Jurkat, Clone E6-1 (cell line): ENCODE measurements around the gene SZRD1.

Source experiments
- DNase-seq: peaks from one replicate; pipeline ENCODE4 v3.0.0-alpha.2; 2011; ENCODE audit warnings: low read depth, low spot score
- H3K4me3 ChIP-seq: 2 replicates; pipeline ENCODE4 v1.5.1; 2011; ENCODE audit warnings: mild to moderate bottlenecking, low read length, control low read depth, moderate library complexity

Gene SZRD1

DNA sequence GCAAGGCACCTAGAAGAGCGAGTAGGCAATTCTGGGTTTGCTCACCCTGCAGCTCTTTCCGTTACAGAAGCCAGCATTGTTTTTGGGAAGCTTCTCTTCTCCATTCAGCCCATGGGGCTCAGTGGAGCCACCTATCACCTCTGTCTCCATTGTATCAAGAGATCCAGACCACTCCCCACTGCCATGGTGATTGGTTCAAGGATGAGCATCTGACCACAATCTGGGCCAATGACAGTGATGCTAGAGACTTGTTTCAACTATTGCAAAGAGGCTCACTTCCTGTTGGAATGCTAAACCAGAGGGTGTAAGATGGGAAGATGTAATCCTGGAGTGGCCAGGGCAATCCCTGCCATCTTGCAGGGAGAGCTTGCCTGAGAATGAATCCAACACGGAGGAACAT lies 63.6 kb downstream of the SZRD1 start:
- no peak overlapping the region for H3K4me3 ChIP-seq
- DNase-seq: peak; percentile 44

DNA sequence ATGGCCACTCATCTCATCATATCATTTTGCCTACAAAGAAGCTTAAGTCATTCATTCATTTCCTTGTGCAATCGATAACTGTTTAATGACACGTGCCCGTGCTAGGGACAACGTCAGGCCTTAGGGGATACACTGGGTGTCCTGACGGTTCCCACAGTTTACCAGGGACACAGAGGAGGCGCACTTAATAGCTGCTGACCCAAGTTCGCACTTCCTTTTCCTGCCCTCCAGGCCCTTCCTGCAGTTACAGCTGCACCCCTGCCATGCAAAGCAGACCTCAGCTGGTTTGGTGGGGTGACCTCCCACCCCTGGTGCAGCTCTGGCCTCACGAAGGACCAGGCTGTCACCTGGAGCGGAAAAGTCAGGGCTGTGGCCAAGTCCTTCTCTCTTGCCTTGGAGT lies 66.0 kb downstream of the SZRD1 start:
- DNase-seq: no peak
- no peak overlapping the region for H3K4me3 ChIP-seq

DNA sequence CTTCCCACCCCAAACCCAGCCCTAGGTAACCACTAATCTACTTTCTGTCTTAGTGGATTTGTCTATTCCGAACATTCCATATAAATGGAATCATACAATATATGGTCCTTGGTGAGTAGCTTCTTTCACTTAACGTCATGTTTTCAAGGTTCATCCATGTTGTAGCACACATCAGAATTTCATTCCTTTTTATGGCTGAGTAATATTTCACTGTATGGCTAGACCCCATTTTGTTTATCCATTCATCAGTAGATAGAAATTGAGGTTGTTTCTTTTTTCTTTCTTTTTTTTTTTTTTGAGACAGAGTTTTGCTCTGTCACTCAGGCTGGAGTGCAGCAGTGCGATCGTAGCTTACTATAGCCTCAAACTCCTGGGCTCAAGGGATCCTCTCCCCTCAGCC lies 67.0 kb downstream of the SZRD1 start:
- DNase-seq: no peak
- no peak overlapping the region for H3K4me3 ChIP-seq

DNA sequence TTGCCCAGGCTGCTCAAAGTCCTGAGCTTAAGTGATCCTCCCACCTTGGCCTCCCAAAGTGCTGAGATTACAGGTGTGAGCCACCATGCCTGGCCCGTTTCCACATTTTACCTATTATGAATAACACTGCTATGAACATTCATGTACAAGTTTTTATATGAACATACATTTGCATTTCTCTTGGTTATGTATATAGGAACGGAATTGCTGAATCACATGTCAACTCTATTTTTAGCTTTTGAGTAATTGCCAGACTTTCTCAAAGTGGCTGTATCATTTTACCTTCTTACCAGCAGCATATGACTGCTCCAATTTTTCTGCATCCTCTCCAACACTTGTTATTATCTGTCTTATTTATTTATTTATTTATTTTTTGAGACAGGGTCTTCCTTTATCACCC lies 67.5 kb downstream of the SZRD1 start:
- DNase-seq: no peak
- no peak overlapping the region for H3K4me3 ChIP-seq

DNA sequence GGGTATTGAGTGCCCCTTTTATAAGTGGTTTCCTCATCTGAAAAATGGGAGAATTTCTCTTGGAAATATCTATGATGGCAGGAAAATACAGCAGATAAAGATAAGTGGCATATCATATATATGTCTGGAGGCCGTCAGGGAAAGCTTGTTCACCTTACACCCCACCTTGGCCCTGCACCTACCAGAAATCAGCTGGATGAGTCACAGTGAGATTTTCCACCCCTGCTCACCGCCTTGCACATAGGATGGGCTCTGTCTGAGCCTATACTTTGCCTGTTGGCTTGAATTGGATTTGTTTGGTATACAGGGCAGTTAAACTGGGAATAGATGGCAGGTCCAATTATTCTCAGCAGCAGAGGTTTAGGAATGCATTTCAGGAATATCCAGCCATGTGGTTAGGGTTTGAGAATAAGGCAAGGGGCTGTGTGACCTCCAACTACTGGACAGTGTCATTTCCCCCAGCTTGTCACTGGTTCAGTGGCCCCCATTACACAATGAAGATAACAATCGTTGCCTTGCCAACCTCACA lies 70.0 kb downstream of the SZRD1 start, which contains the start of gene SPATA21:
Gene SPATA21, minus strand, starts transcription at position 479 of the 529 bp plus-strand sequence. CDS start 6,053 bp downstream, outside the sequence.
- DNase-seq: no peak
- H3K4me3 ChIP-seq: no peak within 1 kb of the TSS

DNA sequence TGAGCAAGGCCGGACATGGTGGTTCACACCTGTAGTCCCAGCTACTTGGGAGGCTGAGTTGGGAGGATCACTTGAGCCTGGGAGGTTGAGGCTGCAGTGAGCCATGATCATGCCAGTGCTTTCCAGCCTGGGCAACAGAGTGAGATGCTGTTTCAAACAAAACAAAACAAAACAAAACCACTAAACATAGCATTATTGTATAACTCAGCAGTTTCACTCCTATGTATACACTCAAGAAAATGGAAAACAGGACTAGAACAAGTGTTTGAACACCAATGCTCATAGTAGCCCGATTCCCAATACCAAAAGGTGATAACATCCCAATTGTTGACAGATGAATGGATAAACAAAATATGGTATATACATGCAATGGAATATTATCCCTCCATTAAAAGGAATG lies 71.5 kb downstream of the SZRD1 start:
- no peak overlapping the region for H3K4me3 ChIP-seq
- no peak for DNase-seq

DNA sequence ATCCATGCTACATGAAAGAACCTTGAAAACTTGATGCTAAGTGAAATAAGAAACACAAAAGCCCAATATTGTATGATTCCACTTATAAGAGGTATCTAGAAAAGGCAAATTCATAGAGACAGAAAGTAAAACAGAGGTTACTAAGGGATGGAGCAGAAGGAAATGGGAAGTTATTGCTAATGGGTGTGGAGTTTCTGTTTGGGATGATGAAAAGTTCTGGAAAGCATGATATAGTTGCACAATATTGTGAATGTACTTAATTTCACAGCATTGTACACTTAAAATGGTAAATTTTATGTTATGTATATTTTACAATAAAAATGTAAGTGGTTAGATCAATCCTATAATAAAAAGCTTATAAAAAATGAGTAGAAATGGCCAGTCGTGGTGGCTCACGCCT lies 71.9 kb downstream of the SZRD1 start:
- H3K4me3 ChIP-seq: no peak overlapping the region
- no peak for DNase-seq

DNA sequence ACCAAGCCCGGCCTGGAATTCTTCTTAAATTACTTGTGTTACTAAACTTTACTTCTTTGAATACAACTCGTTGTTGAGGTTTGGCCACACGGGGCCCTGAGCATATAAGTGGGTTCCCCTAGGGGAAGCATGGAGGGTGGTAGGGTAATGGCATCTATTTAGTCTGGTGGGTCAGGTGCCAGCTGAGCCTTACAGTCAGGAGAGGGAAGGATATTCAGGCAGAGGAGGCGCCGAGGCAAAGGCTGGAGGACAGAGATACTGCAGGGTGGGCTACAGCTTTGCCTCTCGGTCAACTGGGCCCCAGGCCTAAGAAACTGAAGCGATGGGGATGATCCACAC lies 73.1 kb downstream of the SZRD1 start:
- DNase-seq: peak; percentile 12
- peak overlapping the region; percentile 99 for H3K4me3 ChIP-seq

DNA sequence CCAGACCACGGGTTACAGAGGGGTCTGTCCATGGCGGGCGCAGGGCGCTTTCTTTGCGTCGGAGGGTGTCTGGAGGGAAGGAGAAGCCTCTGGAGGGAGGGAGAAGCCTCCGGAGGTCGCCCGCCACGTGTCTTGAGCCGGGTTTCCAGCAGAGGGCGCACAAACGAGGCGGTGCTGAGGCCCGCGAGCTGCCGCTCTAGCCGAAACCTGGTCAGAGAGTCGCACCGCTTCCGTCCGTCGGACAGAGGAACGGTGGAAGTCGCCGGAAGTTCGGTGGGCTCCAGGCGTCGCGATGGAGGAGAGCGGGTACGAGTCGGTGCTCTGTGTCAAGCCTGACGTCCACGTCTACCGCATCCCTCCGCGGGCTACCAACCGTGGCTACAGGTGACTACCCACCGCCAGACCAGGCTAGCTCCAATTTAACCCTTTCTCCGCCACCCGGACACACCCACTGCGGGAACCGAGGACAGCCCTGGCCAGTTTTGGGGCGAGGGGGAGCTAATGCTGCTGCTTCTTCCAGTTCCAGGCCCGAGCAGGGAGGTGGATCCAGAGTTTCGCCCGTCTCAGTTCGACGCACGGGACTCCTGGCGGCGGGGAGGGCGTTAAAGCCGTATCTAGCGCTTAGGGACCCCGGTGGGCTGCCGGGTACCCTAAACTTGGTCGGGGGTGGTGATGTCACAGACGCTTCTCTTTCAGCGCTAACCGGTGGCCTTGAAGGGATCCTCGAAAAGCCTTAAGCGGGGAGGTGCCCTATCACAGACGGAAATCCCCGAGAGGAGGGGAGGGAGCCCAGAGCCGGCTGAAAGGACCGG lies 73.6 kb downstream of the SZRD1 start, which contains the start of gene NECAP2:
Gene NECAP2, plus strand, starts transcription at position 255 of the 812 bp plus-strand sequence. Its CDS starts 38 bp downstream, at position 293.
- peak within 1 kb of the TSS; percentile 99 for H3K4me3 ChIP-seq
- DNase-seq: peak; percentile 90

DNA sequence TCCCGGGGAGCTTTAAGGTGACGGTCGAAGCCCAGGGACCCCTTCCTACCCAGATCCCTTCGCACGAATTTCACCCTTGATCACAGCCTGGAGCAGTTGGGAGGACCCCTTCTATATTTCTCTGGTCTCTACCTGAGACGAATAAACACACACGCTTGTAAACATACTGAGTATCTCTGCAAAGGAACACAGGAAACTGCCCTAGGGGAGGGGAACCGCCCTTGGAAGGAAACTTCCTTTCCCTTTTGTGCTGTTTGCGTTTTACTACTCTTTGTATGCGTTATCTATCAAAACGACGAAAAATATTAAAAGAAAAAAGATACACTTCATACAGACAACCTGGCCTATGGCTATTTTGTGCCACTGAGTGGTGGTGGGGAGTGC lies 74.2 kb downstream of the SZRD1 start:
- peak overlapping the region; percentile 99 for H3K4me3 ChIP-seq
- DNase-seq: peak; percentile 17

DNA sequence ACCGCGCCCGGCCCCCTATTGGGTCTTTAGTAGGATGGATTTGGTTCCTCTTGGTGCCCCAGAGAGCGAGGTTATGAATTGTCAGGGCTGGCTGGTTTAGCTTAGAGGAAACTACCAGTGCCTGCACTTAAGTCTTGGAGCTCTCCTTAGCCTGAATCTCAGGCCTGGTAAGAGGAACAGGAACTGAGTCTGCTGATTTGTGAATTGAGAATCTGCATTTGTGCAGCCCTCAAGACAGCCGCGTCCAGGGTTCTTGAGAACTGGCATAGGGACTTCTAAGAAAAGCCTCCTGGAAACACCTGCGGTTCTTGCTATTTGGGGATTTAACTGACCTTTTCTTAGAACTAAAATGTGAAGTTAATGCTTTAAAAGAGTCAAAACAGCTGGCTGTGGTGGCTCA lies 75.2 kb downstream of the SZRD1 start:
- H3K4me3 ChIP-seq: no peak overlapping the region
- DNase-seq: no peak

DNA sequence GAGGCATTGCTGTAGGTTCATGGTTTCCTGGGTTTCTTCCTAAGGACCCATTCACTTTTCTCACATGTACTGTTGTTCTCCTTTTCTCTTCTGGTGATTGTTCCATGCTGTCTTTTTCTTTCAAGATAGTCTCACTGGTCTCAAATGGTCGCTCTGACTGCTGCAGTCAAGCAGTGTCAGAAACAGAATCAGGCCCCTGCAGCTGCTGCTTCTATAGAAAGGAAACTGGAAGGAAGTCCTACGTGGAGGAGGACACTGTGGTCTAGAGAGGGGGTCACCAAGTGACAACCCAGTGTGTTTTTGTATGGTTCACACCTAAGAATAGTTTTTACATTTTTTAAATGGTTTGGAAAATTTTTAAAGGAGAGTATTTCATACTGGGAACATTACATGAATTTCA lies 75.9 kb downstream of the SZRD1 start:
- DNase-seq: no peak
- no peak overlapping the region for H3K4me3 ChIP-seq

DNA sequence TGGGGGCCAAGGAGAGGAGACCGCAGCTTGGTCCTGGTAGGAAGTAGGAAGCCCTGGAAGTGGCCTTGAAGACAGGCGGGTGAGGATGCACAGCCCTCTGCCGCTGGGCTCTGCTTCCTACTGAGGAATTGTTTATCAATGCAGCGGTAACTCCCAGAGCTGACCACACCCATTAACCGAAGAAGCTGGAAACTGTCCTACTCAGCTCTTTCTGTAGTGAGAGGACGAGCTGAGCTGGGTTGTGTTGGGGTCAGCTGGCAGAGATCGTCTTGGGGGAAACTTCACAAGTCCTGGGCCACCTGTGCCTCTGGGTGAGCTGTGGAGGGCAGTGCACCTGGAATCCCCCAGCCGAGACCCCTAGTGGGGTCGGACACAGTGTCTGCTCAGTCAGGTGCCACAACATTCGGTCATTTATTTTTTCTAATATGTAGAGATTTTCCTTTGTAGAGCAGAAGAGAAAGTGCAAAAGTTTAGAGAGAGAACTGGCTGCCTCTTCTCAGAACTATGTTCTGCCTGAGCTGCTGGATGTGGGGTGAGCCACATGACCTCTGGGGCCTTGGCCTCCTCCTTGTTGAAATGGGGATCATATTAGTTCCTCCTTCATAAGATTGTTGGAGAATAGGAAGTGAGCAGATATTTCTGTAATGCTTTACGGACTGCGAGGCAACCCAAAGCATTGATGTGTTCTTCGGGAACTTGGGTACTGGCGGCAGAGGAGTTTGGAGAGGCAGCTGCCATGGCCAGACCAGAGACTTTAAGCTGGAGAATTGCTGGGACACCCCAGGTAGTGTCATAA lies 77.1 kb downstream of the SZRD1 start:
- no peak for DNase-seq
- no peak overlapping the region for H3K4me3 ChIP-seq

DNA sequence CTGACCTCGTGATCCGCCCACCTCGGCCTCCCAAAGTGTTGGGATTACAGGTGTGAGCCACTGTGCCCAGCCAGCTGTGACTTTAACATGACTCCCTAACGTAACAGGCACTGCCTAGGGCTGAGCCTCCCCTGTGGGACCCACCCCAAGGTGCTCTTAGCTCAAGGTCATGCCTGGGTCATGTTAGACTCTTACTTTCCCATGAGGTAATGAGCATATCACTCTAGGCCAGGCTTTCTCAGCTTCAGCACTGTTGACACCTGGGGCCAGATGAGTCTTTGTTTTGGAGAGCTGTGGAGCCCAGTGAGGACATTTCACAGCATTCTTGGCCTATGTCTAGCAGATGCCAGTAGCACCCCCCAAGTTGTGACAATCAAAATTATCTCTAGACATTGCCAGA lies 78.0 kb downstream of the SZRD1 start:
- no peak for DNase-seq
- no peak overlapping the region for H3K4me3 ChIP-seq

DNA sequence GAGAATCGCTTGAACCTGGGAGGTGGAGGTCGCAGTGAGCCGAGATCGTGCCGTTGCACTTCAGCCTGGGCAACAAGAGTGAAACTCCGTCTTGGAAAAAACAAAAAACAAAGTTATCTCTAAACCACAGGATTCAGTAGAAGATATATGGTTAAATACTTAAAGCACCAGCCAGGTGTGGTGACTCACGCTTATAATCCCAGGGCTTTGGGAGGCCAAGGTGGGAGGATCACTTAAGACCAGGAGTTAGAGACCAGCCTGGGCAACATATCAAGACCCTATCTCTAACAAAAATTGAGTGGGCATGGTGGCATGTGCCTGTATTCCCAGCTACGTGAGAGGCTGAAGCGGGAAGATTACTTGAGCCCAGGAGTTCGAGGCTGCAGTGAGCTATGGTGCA lies 79.1 kb downstream of the SZRD1 start:
- no peak for DNase-seq

DNA sequence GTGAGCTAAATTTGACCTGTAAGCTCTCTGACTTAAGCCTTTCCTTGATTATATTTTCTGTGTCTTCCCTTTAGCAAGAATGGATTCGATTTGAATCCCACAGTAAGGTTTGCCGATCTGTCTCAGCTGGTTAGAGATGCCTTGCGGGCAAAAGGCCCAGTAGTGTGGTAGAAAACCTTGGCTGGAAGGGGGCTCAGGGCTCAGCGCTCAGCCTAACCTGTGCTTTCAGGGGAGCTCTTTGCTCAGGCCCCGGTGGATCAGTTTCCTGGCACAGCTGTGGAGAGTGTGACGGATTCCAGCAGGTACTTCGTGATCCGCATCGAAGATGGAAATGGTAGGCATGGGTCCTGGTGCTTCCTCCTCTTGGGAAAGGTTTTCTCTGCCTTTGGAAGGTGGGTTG lies 80.6 kb downstream of the SZRD1 start:
- no peak for DNase-seq
- H3K4me3 ChIP-seq: no peak overlapping the region

More for the DNA sequence above, 79.1 kb downstream of the SZRD1 start:
- no peak overlapping the region for H3K4me3 ChIP-seq
